K562 (cell line): ENCODE data around the gene PIK3R1. TPM values are rescaled to one million over a fixed set of nuclear protein-coding genes. Genes with fewer than 3 reads are reported as not detected.

ENCODE experiments used
- CTCF ChIP-seq, 3 experiments: IDR thresholded peaks in 2 of 3; conservative IDR thresholded peaks in 1 of 3; 2 replicates each; pipeline ENCODE4 v1.5.1; 2011 to 2012; ENCODE audit warnings: low read length in 3 of 3, mild to moderate bottlenecking in 3 of 3, control low read depth in 2 of 3, improper control_type of control experiment in 1 of 3, inconsistent platforms in 1 of 3, low read depth in 1 of 3, mixed read lengths in 1 of 3, moderate library complexity in 1 of 3; ENCODE audit not compliant: insufficient read depth in 2 of 3
- FOXP1 ChIP-seq: sonication (generic); formaldehyde crosslinking; IDR thresholded peaks from 2 replicates; pipeline ENCODE4 v1.8.0; 2022; ENCODE audit warnings: mild to moderate bottlenecking, missing genetic modification reagents
- GATAD2A ChIP-seq: fragments of 450-650 bp; IDR thresholded peaks from 2 replicates; pipeline ENCODE4 v1.6.1; 2017
- MTA1 ChIP-seq: fragments of 450-650 bp; IDR thresholded peaks from 2 replicates; pipeline ENCODE4 v1.6.1; 2017; ENCODE audit warnings: borderline replicate concordance
- NR0B1 ChIP-seq: fragments of 450-650 bp; IDR thresholded peaks from one replicate; pipeline ENCODE4 v1.6.1; 2018; ENCODE audit warnings: mild to moderate bottlenecking, moderate library complexity; ENCODE audit not compliant: partially characterized antibody
- SAFB ChIP-seq: fragments of 200-400 bp; formaldehyde crosslinking; IDR thresholded peaks from 2 replicates; pipeline ENCODE4 v1.6.1; 2017; ENCODE audit warnings: low read depth, low read length, borderline replicate concordance
- SPI1 ChIP-seq: IDR thresholded peaks from 2 replicates; pipeline ENCODE4 v1.6.1; 2011; ENCODE audit warnings: low read depth, low read length, control low read depth, borderline replicate concordance
- TAL1 ChIP-seq: fragments of 450-650 bp; IDR thresholded peaks from 2 replicates; pipeline ENCODE4 v1.6.1; 2016; ENCODE audit warnings: mild to moderate bottlenecking
- ZBTB40 ChIP-seq, 2 experiments: fragments of 450-650 bp in 1 of 2; sonication (generic) in 1 of 2; formaldehyde crosslinking in 1 of 2; IDR thresholded peaks; 2 replicates each; pipeline versions ENCODE4 v1.7.1 to v1.9.0; 2016 to 2022; ENCODE audit warnings: inconsistent platforms in 1 of 2, mild to moderate bottlenecking in 1 of 2, missing genetic modification reagents in 1 of 2
- ZNF197 ChIP-seq: fragments of 200-800 bp; sonication (Bioruptor generic); IDR thresholded peaks from 2 replicates; pipeline ENCODE4 v1.6.1; 2016; ENCODE audit warnings: low read depth, missing genetic modification characterization, missing compliant biosample characterization
- ZNF512 ChIP-seq: IDR thresholded peaks from 2 replicates; pipeline ENCODE4 v1.6.1; 2016; ENCODE audit warnings: missing genetic modification characterization, missing compliant biosample characterization
- polyA plus RNA-seq, 8 experiments: library from polyadenylated mRNA; depleted of rRNA in 4 of 8; stranded (reverse) in 5 of 8; unstranded in 3 of 8; fragments of >200 nt; fragmentation: Nextera tagmentation in 2 of 8; fragmentation: Illumina TruSeq in 1 of 8; extraction: Ambion mirVana in 2 of 8; extraction: Trizol in 1 of 8; gene quantifications; 2 replicates each; pipeline versions ENCODE4 v1.2.1 to v1.2.3, GENCODE V29; 2011 to 2014; ENCODE audit warnings: inconsistent platforms in 1 of 8, missing spikeins in 1 of 8
- total RNA-seq, 7 experiments: library from RNA; depleted of rRNA in 6 of 7; stranded (reverse); fragments of >200 nt in 6 of 7; fragmentation: Illumina TruSeq in 2 of 7; extraction: Trizol in 2 of 7; gene quantifications; 2 replicates each; pipeline versions ENCODE4 v1.2.1 to v1.2.3, GENCODE V29; 2011 to 2021; ENCODE audit warnings: low replicate concordance in 1 of 7
- TF ChIP-seq, protein P1 (sequence below): fragments of 450-650 bp; IDR thresholded peaks from 2 replicates; pipeline ENCODE4 v1.7.0; 2016; ENCODE audit warnings: borderline replicate concordance

PIK3R1 gene
- total and polyA plus RNA-seq, 9 of the 15 experiments (the other 6 are each of a cell fraction or from before 2014, with no cell fraction given) = 1.1 to 9.7 (median 4.8) TPM

GRCh38 chr5:68342693-68343092 lies 127.1 kb downstream of the PIK3R1 start (continued):
- TF ChIP-seq ZBTB40 (IDR thresholded peaks at IDR 0.05) = no peak
- no peak for TF ChIP-seq ZBTB40 (CRISPR knock-in tag; IDR thresholded peaks at IDR 0.05)
- no peak for TF ChIP-seq ZNF197 (CRISPR knock-in tag)
- no peak for TF ChIP-seq NR0B1
- no peak for TF ChIP-seq MTA1
- TF ChIP-seq GATAD2A = no peak
- TF ChIP-seq CTCF (IDR thresholded peaks at IDR 0.05 in 2 of 3, conservative IDR thresholded peaks at IDR 0.05 in 1 of 3; ENCODE audit: insufficient read depth in 2 of 3, low read depth in 1 of 3, low read length in 3 of 3) = no peak
- TF ChIP-seq ZNF512 (tag) = no peak
- TF ChIP-seq FOXP1 (CRISPR knock-in tag) = no peak
- no peak for TF ChIP-seq SAFB
- no peak for TF ChIP-seq TAL1
- TF ChIP-seq SPI1 = no peak
- TF ChIP-seq, protein P1, sequence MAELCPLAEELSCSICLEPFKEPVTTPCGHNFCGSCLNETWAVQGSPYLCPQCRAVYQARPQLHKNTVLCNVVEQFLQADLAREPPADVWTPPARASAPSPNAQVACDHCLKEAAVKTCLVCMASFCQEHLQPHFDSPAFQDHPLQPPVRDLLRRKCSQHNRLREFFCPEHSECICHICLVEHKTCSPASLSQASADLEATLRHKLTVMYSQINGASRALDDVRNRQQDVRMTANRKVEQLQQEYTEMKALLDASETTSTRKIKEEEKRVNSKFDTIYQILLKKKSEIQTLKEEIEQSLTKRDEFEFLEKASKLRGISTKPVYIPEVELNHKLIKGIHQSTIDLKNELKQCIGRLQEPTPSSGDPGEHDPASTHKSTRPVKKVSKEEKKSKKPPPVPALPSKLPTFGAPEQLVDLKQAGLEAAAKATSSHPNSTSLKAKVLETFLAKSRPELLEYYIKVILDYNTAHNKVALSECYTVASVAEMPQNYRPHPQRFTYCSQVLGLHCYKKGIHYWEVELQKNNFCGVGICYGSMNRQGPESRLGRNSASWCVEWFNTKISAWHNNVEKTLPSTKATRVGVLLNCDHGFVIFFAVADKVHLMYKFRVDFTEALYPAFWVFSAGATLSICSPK = no peak
